GM23338 (cell line): ENCODE data around the gene PRMT7. TPM values are rescaled to one million over a fixed set of nuclear protein-coding genes. Genes with fewer than 3 reads are reported as not detected.

Experiments used
- ATAC-seq: fragments of 200-7000 bp; cut with Tn5 transposase; 3 replicates; pipeline ENCODE4 v1.9.1; 2020
- DNase-seq: peaks from one replicate; pipeline ENCODE4 v3.0.0-alpha.2; 2015; ENCODE audit warnings: low spot score
- H2AFZ ChIP-seq: fragments of 200-600 bp; sonication (generic); 2 replicates; pipeline ENCODE4 v1.8.0; 2016; ENCODE audit warnings: antibody characterized with exemption, mild to moderate bottlenecking, moderate library complexity
- H3F3A ChIP-seq: fragments of 200-600 bp; sonication (generic); replicated peaks from 2 replicates; pipeline ENCODE4 v1.8.0; 2017; ENCODE audit warnings: antibody characterized with exemption, mixed run types, low read depth
- H3K27ac ChIP-seq: fragments of 200-600 bp; sonication (generic); 2 replicates; pipeline ENCODE4 v1.6.1; 2016; ENCODE audit warnings: low read depth
- H3K27me3 ChIP-seq: fragments of 200-600 bp; sonication (generic); 2 replicates; pipeline ENCODE4 v1.8.0; 2016; ENCODE audit warnings: mild to moderate bottlenecking, mixed run types, moderate library complexity; ENCODE audit not compliant: insufficient read depth
- H3K36me3 ChIP-seq: fragments of 200-600 bp; sonication (generic); 2 replicates; pipeline ENCODE4 v1.8.0; 2016; ENCODE audit warnings: mild to moderate bottlenecking; ENCODE audit not compliant: insufficient read depth
- H3K4me1 ChIP-seq: fragments of 200-600 bp; sonication (generic); 2 replicates; pipeline ENCODE4 v1.8.0; 2016; ENCODE audit warnings: mild to moderate bottlenecking, moderate library complexity; ENCODE audit not compliant: insufficient read depth
- H3K4me2 ChIP-seq: fragments of 200-600 bp; sonication (generic); 2 replicates; pipeline ENCODE4 v1.7.1; 2017; ENCODE audit warnings: mixed run types
- H3K4me3 ChIP-seq: fragments of 200-600 bp; sonication (generic); 2 replicates; pipeline ENCODE4 v1.6.1; 2016; ENCODE audit warnings: mixed run types
- H3K79me2 ChIP-seq: fragments of 200-600 bp; sonication (generic); replicated peaks from 2 replicates; pipeline ENCODE4 v1.8.0; 2017; ENCODE audit warnings: mild to moderate bottlenecking; ENCODE audit not compliant: insufficient read depth
- H3K9me2 ChIP-seq: fragments of 200-600 bp; sonication (generic); 2 replicates; pipeline ENCODE4 v1.8.0; 2017; ENCODE audit not compliant: insufficient read depth
- H4K20me1 ChIP-seq: fragments of 200-600 bp; sonication (generic); replicated peaks from 2 replicates; pipeline ENCODE4 v1.8.0; 2017; ENCODE audit warnings: mild to moderate bottlenecking; ENCODE audit not compliant: insufficient read depth
- H3K27ac Mint-ChIP-seq: 2 replicates; pipeline ENCODE4 v1.8.0; 2020; ENCODE audit warnings: inconsistent platforms, mild to moderate bottlenecking, moderate library complexity, mixed read lengths
- H3K27me3 Mint-ChIP-seq: 3 replicates; pipeline ENCODE4 v1.8.0; 2022; ENCODE audit warnings: low read depth, mild to moderate bottlenecking, moderate library complexity, mixed read lengths, inconsistent platforms; ENCODE audit not compliant: insufficient read depth, poor library complexity
- H3K36me3 Mint-ChIP-seq: 3 replicates; pipeline ENCODE4 v1.8.0; 2021; ENCODE audit warnings: low read depth, mild to moderate bottlenecking, inconsistent platforms, moderate library complexity, mixed read lengths
- H3K4me1 Mint-ChIP-seq: 3 replicates; pipeline ENCODE4 v1.8.0; 2020; ENCODE audit warnings: mild to moderate bottlenecking, inconsistent platforms, mixed read lengths
- H3K4me3 Mint-ChIP-seq: 3 replicates; pipeline ENCODE4 v1.8.0; 2021; ENCODE audit warnings: moderate library complexity, mild to moderate bottlenecking, inconsistent platforms, mixed read lengths
- H3K9me3 Mint-ChIP-seq: 3 replicates; pipeline ENCODE4 v1.8.0; 2020; ENCODE audit warnings: moderate library complexity, mild to moderate bottlenecking, inconsistent platforms, mixed read lengths
- CTCF ChIP-seq, 2 experiments: fragments of 200-600 bp in 1 of 2; sonication (generic) in 1 of 2; conservative IDR thresholded peaks; 2 replicates each; pipeline versions ENCODE4 v1.5.1 to v1.6.1; 2016 to 2017; ENCODE audit warnings: antibody characterized with exemption in 2 of 2, low read depth in 2 of 2, mild to moderate bottlenecking in 2 of 2, moderate library complexity in 1 of 2
- EZH2 ChIP-seq: fragments of 200-600 bp; sonication (generic); IDR thresholded peaks from one replicate; pipeline ENCODE4 v1.8.0; 2017; ENCODE audit warnings: antibody characterized with exemption, mild to moderate bottlenecking, low read depth; ENCODE audit not compliant: unreplicated experiment
- NANOG ChIP-seq: IDR thresholded peaks from 2 replicates; pipeline ENCODE4 v1.6.1; 2016; ENCODE audit warnings: antibody characterized with exemption, borderline replicate concordance
- REST ChIP-seq: IDR thresholded peaks from one replicate; pipeline ENCODE4 v1.6.1; 2018; ENCODE audit warnings: antibody characterized with exemption; ENCODE audit not compliant: unreplicated experiment
- ZNF114 ChIP-seq: fragments of 250-450 bp; sonication (Bioruptor Pico); IDR thresholded peaks from 2 replicates; pipeline ENCODE4 v1.5.0; 2020; ENCODE audit warnings: mild to moderate bottlenecking, moderate library complexity
- ZNF331 ChIP-seq: fragments of 250-450 bp; sonication (Bioruptor Pico); IDR thresholded peaks from 2 replicates; pipeline ENCODE4 v1.5.0; 2020; ENCODE audit warnings: low read depth, mild to moderate bottlenecking, moderate library complexity
- ZNF462 ChIP-seq: fragments of 250-450 bp; sonication (Bioruptor Pico); IDR thresholded peaks from 2 replicates; pipeline ENCODE4 v1.5.0; 2020; ENCODE audit warnings: mild to moderate bottlenecking, moderate library complexity
- polyA plus RNA-seq: library from polyadenylated mRNA; unstranded; fragments of >200 nt; fragmentation: Nextera tagmentation; extraction: Ambion mirVana; gene quantifications from 2 replicates; pipeline ENCODE4 v1.2.1, GENCODE V29; 2016
- total RNA-seq: library from RNA; depleted of rRNA; stranded (reverse); fragments of >200 nt; shearing (Covaris generic); gene quantifications from 2 replicates; pipeline ENCODE4 v1.2.3, GENCODE V29; 2014

Gene PRMT7
- total and polyA plus RNA-seq, 2 experiments from 2014 or later: 20.2 to 65.3 TPM

GRCh38 chr16:68282064-68282452, 28.8 kb upstream of the PRMT7 start:
- TF ChIP-seq ZNF114 (CRISPR knock-in tag): no peak
- TF ChIP-seq ZNF462: no peak
- TF ChIP-seq REST: no peak
- no peak for TF ChIP-seq NANOG
- TF ChIP-seq ZNF331 (CRISPR knock-in tag): no peak
- no peak for TF ChIP-seq CTCF (conservative IDR thresholded peaks at IDR 0.05; ENCODE audit: low read depth in 2 of 2)
- TF ChIP-seq EZH2: no peak
- H3K36me3 Mint-ChIP-seq: peaks cover 27% of the 10 kb centered on the region

More at GRCh38 chr16:68282064-68282452, 28.8 kb upstream of the PRMT7 start:
- Histone ChIP-seq H3K4me2 (no peak overlapping the region), H3K4me1 (no peaks in the 10 kb centered on the region), H3K9me2 (no peaks in the 10 kb centered on the region), H3K27me3 (no peaks in the 10 kb centered on the region), H4K20me1 (peaks cover 6% of the 10 kb centered on the region; the same call in 1 of the 2 replicates), H3K27ac (no peak overlapping the region), H3K4me3 (no peak overlapping the region), H3F3A (peaks cover 5% of the 10 kb centered on the region; the same call in 1 of the 2 replicates), H3K36me3 (no peaks in the 10 kb centered on the region), H3K79me2 (no peaks in the 10 kb centered on the region), H2AFZ (no peak overlapping the region)
- no peaks in the 10 kb centered on the region for H3K27me3 Mint-ChIP-seq
- H3K27ac Mint-ChIP-seq: no peak overlapping the region
- DNase-seq: no peak
- ATAC-seq: no peak
- H3K4me3 Mint-ChIP-seq: no peak overlapping the region
- H3K4me1 Mint-ChIP-seq: no peaks in the 10 kb centered on the region
- no peaks in the 10 kb centered on the region; the same call in 2 of the 3 replicates for H3K9me3 Mint-ChIP-seq
